Keratinocyte (primary cell): ENCODE results near the gene RBM22. TPM values are rescaled to one million over a fixed set of nuclear protein-coding genes. Genes with fewer than 3 reads are reported as not detected.

Experiments
- DNase-seq: peaks from one replicate; pipeline ENCODE4 v3.0.0-alpha.2; 2011; ENCODE audit warnings: low read depth, missing footprints, low spot score
- FAIRE-seq: peaks from 2 replicates; lab custom pipeline; 2011; peaks lifted over from hg19 to GRCh38; lab: Jason Lieb, UNC
- H2AFZ ChIP-seq: 2 replicates; pipeline ENCODE4 v1.6.0; 2012; ENCODE audit warnings: low read length, control low read depth, inconsistent platforms; ENCODE audit not compliant: control insufficient read depth
- H3K27ac ChIP-seq: 2 replicates; pipeline ENCODE4 v1.5.1; 2011; ENCODE audit warnings: low read length; ENCODE audit not compliant: control insufficient read depth, insufficient read depth
- H3K27me3 ChIP-seq: 3 replicates; pipeline ENCODE4 v1.6.0; 2011; ENCODE audit warnings: low read length; ENCODE audit not compliant: control insufficient read depth, insufficient read depth; ENCODE audit errors: extremely low read depth
- H3K36me3 ChIP-seq, 2 experiments: 2 replicates in 1 of 2; 3 replicates in 1 of 2; pipeline ENCODE4 v1.5.1; 2011; ENCODE audit warnings: low read length in 2 of 2, mild to moderate bottlenecking in 1 of 2; ENCODE audit not compliant: control insufficient read depth in 2 of 2, insufficient read depth in 2 of 2; ENCODE audit errors: extremely low read depth in 1 of 2
- H3K4me1 ChIP-seq: 3 replicates; pipeline ENCODE4 v1.5.1; 2011; ENCODE audit warnings: low read length; ENCODE audit not compliant: control insufficient read depth, insufficient read depth; ENCODE audit errors: extremely low read depth
- H3K4me2 ChIP-seq: 3 replicates; pipeline ENCODE4 v1.6.0; 2011; ENCODE audit warnings: low read depth, low read length; ENCODE audit not compliant: control insufficient read depth, insufficient read depth; ENCODE audit errors: extremely low read depth
- H3K4me3 ChIP-seq, 3 experiments: fragments of 200-600 bp in 1 of 3; sonication (generic) in 1 of 3; 2 replicates in 2 of 3; 3 replicates in 1 of 3; pipeline ENCODE4 v1.5.1; 2011 to 2016; ENCODE audit warnings: low read length in 3 of 3, mild to moderate bottlenecking in 3 of 3, control low read depth in 2 of 3, inconsistent platforms in 1 of 3, low read depth in 1 of 3, mixed read lengths in 1 of 3, mixed run types in 1 of 3, moderate library complexity in 1 of 3; ENCODE audit not compliant: control insufficient read depth in 2 of 3, insufficient read depth in 2 of 3; ENCODE audit errors: extremely low read depth in 1 of 3
- H3K79me2 ChIP-seq: 2 replicates; pipeline ENCODE4 v1.6.0; 2012; ENCODE audit warnings: low read length; ENCODE audit not compliant: control insufficient read depth, insufficient read depth
- H3K9ac ChIP-seq: 3 replicates; pipeline ENCODE4 v1.6.0; 2011; ENCODE audit warnings: low read length; ENCODE audit not compliant: control insufficient read depth, insufficient read depth; ENCODE audit errors: extremely low read depth
- H3K9me1 ChIP-seq: 3 replicates; pipeline ENCODE4 v1.6.0; 2011; ENCODE audit warnings: low read length; ENCODE audit not compliant: control insufficient read depth, insufficient read depth; ENCODE audit errors: extremely low read depth
- H3K9me3 ChIP-seq: 2 replicates; pipeline ENCODE4 v1.5.1; 2012; ENCODE audit warnings: low read depth, low read length; ENCODE audit not compliant: control insufficient read depth
- H4K20me1 ChIP-seq: 3 replicates; pipeline ENCODE4 v1.6.0; 2011; ENCODE audit warnings: low read length; ENCODE audit not compliant: control insufficient read depth, insufficient read depth; ENCODE audit errors: extremely low read depth
- EZH2 ChIP-seq: IDR thresholded peaks from one replicate; pipeline ENCODE4 v1.6.1; 2012; ENCODE audit warnings: inconsistent platforms, mild to moderate bottlenecking, low read length, moderate library complexity
- dilution Hi-C: fragments of 300-500 bp; cut with MboI; formaldehyde crosslinking; loops from one replicate; pipeline ENCODE4 v1.7.0; 2020; ENCODE audit warnings: low sequenced_read_pairs; ENCODE audit not compliant: extremely low pct_ligation_motif_present
- polyA plus RNA-seq, 5 experiments: library from polyadenylated mRNA; depleted of rRNA in 3 of 5; stranded (reverse) in 3 of 5; stranded (forward) in 1 of 5; unstranded in 1 of 5; fragments of >200 nt; gene quantifications; 1 replicate in 1 of 5; 2 replicates in 3 of 5; 3 replicates in 1 of 5; pipeline versions ENCODE4 v1.2.1 to v1.2.3, GENCODE V29; 2011 to 2012; ENCODE audit warnings: missing spikeins in 2 of 5, low read depth in 1 of 5, low replicate concordance in 1 of 5
- TF ChIP-seq, protein P1 (sequence below), 3 experiments: IDR thresholded peaks in 1 of 3; conservative IDR thresholded peaks in 1 of 3; optimal IDR thresholded peaks in 1 of 3; 2 replicates in 2 of 3; 3 replicates in 1 of 3; pipeline versions ENCODE3 to v1.5.1; 2011; ENCODE audit warnings: low read length in 3 of 3, mild to moderate bottlenecking in 3 of 3, moderate library complexity in 2 of 3, control low read depth in 1 of 3, inconsistent platforms in 1 of 3; ENCODE audit not compliant: insufficient read depth in 2 of 3; ENCODE audit errors: extremely low read depth in 1 of 3

RBM22 gene
- polyA plus RNA-seq, 1 donor (not counting 4 experiments of a cell fraction or from before 2014, with no cell fraction given) = 34.7 TPM

DNA sequence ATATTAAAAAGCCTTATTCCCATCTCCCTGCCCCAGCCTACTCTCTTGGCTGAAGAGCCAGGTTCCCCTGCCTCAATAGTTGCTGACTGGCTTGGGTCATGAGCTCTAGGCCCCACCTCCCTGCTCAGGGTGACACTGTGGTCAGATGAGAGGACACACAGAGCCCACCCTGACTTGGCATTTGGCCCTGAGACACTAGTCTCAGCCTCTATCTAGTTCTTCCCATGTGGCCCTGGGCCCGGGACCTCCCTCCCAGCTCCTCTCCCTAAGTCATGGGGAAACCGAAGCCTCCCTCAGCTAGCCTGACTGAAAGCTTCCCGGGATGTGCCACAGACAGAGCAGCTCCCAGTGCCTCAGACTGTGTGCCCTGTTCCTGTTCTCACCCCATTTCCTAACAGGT lies 45.6 kb downstream of the RBM22 start:
- H3K27ac ChIP-seq = no peak overlapping the region
- FAIRE-seq = no peak
- no peak for DNase-seq

DNA sequence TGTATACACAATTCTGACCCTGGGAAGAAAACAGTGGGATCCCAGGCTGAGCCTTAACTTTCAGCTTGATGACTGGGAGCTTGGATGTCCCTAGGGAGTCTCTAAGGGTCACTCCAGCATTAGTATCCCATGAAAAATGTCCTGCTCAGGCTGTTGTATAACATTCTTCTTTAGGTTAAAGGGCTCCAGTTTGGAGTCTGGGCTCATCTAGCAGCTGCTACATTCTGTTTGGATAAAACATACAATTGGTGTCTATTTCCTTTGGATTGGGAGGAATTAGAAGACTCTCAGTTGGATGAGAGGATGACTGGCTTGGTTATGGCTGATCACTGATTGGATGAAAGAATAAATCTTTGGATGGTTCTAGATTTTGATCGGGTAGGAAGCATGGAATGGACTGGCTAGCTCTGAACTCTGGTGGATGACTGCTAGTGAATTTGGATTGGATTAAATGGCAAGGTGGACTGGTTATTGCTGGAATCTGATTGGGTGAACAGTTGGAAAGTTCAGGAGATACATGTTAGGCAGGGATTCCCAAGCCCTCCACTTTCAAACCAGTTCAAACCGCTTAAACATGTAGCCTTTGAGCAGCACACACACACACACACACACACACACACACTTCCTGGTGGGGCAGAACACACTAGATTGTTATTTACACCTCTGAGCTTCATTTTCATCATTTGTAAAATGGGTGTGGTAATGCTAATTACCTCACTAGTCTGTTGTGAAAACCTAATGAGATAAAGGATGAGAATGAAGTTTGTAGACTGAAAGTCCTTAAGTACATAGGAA lies 46.9 kb downstream of the RBM22 start:
- H3K36me3 ChIP-seq = peaks cover 0 to 6% of the 10 kb centered on the region in 2 experiments
- no peaks in the 10 kb centered on the region for H3K79me2 ChIP-seq
- FAIRE-seq (no peak), DNase-seq (no peak)
- H4K20me1 ChIP-seq = no peaks in the 10 kb centered on the region
- no peak overlapping the region for H3K4me2 ChIP-seq
- H3K9me1 ChIP-seq = no peaks in the 10 kb centered on the region
- no peak overlapping the region for H2AFZ ChIP-seq
- H3K9ac ChIP-seq = no peak overlapping the region
- no peaks in the 10 kb centered on the region for H3K4me1 ChIP-seq
- H3K4me3 ChIP-seq = no peak overlapping the region
- H3K27ac ChIP-seq = no peak overlapping the region
- TF ChIP-seq, protein P1, sequence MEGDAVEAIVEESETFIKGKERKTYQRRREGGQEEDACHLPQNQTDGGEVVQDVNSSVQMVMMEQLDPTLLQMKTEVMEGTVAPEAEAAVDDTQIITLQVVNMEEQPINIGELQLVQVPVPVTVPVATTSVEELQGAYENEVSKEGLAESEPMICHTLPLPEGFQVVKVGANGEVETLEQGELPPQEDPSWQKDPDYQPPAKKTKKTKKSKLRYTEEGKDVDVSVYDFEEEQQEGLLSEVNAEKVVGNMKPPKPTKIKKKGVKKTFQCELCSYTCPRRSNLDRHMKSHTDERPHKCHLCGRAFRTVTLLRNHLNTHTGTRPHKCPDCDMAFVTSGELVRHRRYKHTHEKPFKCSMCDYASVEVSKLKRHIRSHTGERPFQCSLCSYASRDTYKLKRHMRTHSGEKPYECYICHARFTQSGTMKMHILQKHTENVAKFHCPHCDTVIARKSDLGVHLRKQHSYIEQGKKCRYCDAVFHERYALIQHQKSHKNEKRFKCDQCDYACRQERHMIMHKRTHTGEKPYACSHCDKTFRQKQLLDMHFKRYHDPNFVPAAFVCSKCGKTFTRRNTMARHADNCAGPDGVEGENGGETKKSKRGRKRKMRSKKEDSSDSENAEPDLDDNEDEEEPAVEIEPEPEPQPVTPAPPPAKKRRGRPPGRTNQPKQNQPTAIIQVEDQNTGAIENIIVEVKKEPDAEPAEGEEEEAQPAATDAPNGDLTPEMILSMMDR (optimal IDR thresholded peaks at IDR 0.05 in 1 of 3, IDR thresholded peaks at IDR 0.05 in 1 of 3, conservative IDR thresholded peaks at IDR 0.05 in 1 of 3; ENCODE audit: extremely low read depth in 1 of 3, insufficient read depth in 2 of 3, low read length in 3 of 3) = no peak
- no peak for TF ChIP-seq EZH2
- dilution Hi-C loops = no loop called here
- no peaks in the 10 kb centered on the region for H3K27me3 ChIP-seq
- H3K9me3 ChIP-seq = no peaks in the 10 kb centered on the region

More for the DNA sequence above, 45.6 kb downstream of the RBM22 start:
- Histone ChIP-seq H3K9me3 (no peaks in the 10 kb centered on the region), H4K20me1 (no peaks in the 10 kb centered on the region), H3K4me2 (no peak overlapping the region), H3K79me2 (no peaks in the 10 kb centered on the region), H2AFZ (no peak overlapping the region), H3K4me3 (no peak overlapping the region), H3K9me1 (no peaks in the 10 kb centered on the region), H3K36me3 (peaks cover 0 to 4% of the 10 kb centered on the region in 2 experiments), H3K9ac (no peak overlapping the region), H3K27me3 (no peaks in the 10 kb centered on the region), H3K4me1 (no peaks in the 10 kb centered on the region)
- dilution Hi-C loops = no loop called here
- no peak for TF ChIP-seq EZH2
- TF ChIP-seq, protein P1 (optimal IDR thresholded peaks at IDR 0.05 in 1 of 3, IDR thresholded peaks at IDR 0.05 in 1 of 3, conservative IDR thresholded peaks at IDR 0.05 in 1 of 3; ENCODE audit: extremely low read depth in 1 of 3, insufficient read depth in 2 of 3, low read length in 3 of 3) = no peak
